HepG2 (cell line): ENCODE results near the gene BLVRA. TPM values are rescaled to one million over a fixed set of nuclear protein-coding genes. Genes with fewer than 3 reads are reported as not detected.

ENCODE experiments used
- FOSL1 ChIP-seq: sonication (generic); formaldehyde crosslinking; IDR thresholded peaks from 2 replicates; pipeline ENCODE4 v1.9.0; 2021; ENCODE audit warnings: missing genetic modification reagents, borderline replicate concordance
- IRX3 ChIP-seq: sonication (generic); formaldehyde crosslinking; IDR thresholded peaks from 2 replicates; pipeline ENCODE4 v1.8.1; 2023; ENCODE audit warnings: mild to moderate bottlenecking, low read depth, missing genetic modification reagents, borderline replicate concordance
- MEIS1 ChIP-seq: sonication (generic); formaldehyde crosslinking; IDR thresholded peaks from 2 replicates; pipeline ENCODE4 v1.9.0; 2021; ENCODE audit warnings: mild to moderate bottlenecking, missing genetic modification reagents, moderate library complexity, borderline replicate concordance
- ONECUT2 ChIP-seq: sonication (generic); formaldehyde crosslinking; IDR thresholded peaks from 2 replicates; pipeline ENCODE4 v1.4.0; 2020; ENCODE audit warnings: missing genetic modification reagents
- ZNF225 ChIP-seq: sonication (generic); formaldehyde crosslinking; IDR thresholded peaks from 2 replicates; pipeline ENCODE4 v1.4.0; 2020; ENCODE audit warnings: mild to moderate bottlenecking, missing genetic modification reagents
- ZNF350 ChIP-seq: sonication (generic); formaldehyde crosslinking; IDR thresholded peaks from 2 replicates; pipeline ENCODE4 v1.4.0; 2020; ENCODE audit warnings: mild to moderate bottlenecking, low read depth, missing genetic modification reagents, borderline replicate concordance
- ZNF496 ChIP-seq: sonication (generic); formaldehyde crosslinking; IDR thresholded peaks from 2 replicates; pipeline ENCODE4 v1.8.1; 2023; ENCODE audit warnings: mild to moderate bottlenecking, moderate library complexity, missing genetic modification reagents; ENCODE audit not compliant: insufficient replicate concordance
- polyA plus RNA-seq, 8 experiments: library from polyadenylated mRNA; depleted of rRNA in 3 of 8; stranded (reverse) in 7 of 8; unstranded in 1 of 8; fragments of >200 nt; fragmentation: Illumina TruSeq in 4 of 8; extraction: Trizol in 4 of 8; gene quantifications; 2 replicates each; pipeline versions ENCODE4 v1.2.1 to v1.2.3, GENCODE V29; 2011 to 2016; ENCODE audit warnings: low read depth in 4 of 8, missing spikeins in 1 of 8, mixed read lengths in 1 of 8; ENCODE audit not compliant: insufficient read depth in 1 of 8
- total RNA-seq, 5 experiments: library from RNA; depleted of rRNA; stranded (reverse); fragments of >200 nt; fragmentation: Illumina TruSeq; extraction: Trizol; gene quantifications; 2 replicates each; pipeline ENCODE4 v1.2.3, GENCODE V29; 2016; ENCODE audit warnings: low read depth in 1 of 5
- TF ChIP-seq, protein P1 (sequence below): sonication (generic); formaldehyde crosslinking; IDR thresholded peaks from 2 replicates; pipeline ENCODE4 v1.8.0; 2022; ENCODE audit warnings: missing genetic modification reagents, low read depth, mild to moderate bottlenecking, borderline replicate concordance
- TF ChIP-seq, protein P2 (sequence below): IDR thresholded peaks from 2 replicates; pipeline ENCODE4 v1.6.1; 2018; ENCODE audit warnings: missing genetic modification reagents
- TF ChIP-seq, protein P3 (sequence below): IDR thresholded peaks from 2 replicates; pipeline ENCODE4 v1.6.1; 2016; ENCODE audit warnings: low read depth, borderline replicate concordance
- TF ChIP-seq, protein P4 (sequence below): sonication (generic); formaldehyde crosslinking; IDR thresholded peaks from 2 replicates; pipeline ENCODE4 v1.4.0; 2020; ENCODE audit warnings: missing genetic modification reagents
- TF ChIP-seq, protein P5 (sequence below): sonication (generic); formaldehyde crosslinking; IDR thresholded peaks from 2 replicates; pipeline ENCODE4 v1.4.0; 2020; ENCODE audit warnings: missing genetic modification reagents, borderline replicate concordance
- TF ChIP-seq, protein P6 (sequence below): sonication (generic); formaldehyde crosslinking; IDR thresholded peaks from 2 replicates; pipeline ENCODE4; 2020; ENCODE audit warnings: missing genetic modification reagents, mild to moderate bottlenecking, borderline replicate concordance
- TF ChIP-seq, protein P7 (sequence below): sonication (generic); formaldehyde crosslinking; IDR thresholded peaks from 2 replicates; pipeline ENCODE4 v1.8.0; 2022; ENCODE audit warnings: missing genetic modification reagents, mild to moderate bottlenecking, borderline replicate concordance

Gene BLVRA
- total and polyA plus RNA-seq, 2 of the 13 experiments (the other 11 are each of a cell fraction or from before 2014, with no cell fraction given): 39.2 to 64.2 TPM

DNA sequence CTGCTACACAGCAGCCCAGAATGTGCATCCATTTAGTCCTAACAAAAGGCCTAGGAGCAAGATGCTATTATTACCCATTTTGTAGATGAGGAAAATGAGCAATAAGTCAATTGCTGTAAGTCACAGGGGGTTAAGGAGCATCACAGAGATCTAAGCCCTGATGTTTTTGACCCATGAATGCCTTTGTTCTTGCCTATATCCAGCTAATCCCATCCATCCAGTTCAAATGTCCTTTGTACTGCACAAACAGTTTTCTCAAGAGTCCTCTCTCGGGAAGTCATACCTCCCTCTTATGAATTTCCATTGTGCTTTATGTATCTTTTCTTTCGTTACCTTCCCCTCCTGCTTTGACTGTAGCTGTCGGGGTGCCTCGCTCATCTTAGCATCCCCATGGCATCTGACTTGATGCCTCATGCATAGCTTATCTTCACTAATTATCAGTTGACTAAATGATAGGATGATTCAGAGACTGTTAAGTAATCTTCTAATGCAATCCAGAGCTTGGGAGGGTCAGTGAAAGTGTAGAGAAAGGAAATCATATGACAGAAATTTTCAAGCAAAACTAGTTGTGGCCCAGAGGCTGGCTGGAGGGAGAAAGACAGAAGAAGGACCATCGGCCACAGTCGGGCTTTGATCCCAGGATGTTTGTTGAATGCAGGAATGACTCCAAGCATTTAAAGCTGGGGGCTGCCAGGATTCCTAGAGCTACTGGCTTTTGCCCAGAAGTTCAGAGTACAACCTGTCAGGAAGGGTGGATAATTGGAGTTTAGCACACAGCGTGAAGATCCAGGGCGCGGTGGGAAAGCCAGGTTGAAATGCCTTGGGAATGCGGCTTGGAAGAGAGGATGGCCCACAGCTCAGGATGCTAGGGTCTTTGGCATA is 23.5 kb downstream of the BLVRA start (continued):
- TF ChIP-seq ZNF350 (CRISPR knock-in tag): peak; percentile 41; the same call in 1 of the 2 replicates
- TF ChIP-seq ZNF225 (CRISPR knock-in tag): no peak
- TF ChIP-seq IRX3 (CRISPR knock-in tag): no peak
- TF ChIP-seq, protein P1, sequence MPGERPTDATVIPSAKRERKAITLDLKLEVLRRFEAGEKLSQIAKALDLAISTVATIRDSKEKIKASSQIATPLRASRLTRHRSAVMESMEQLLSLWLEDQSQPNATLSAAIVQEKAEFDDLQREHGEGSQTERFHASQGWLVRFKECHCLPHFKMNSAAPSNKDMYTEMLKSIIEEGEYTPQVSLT (CRISPR knock-in tag): no peak
- TF ChIP-seq, protein P2, sequence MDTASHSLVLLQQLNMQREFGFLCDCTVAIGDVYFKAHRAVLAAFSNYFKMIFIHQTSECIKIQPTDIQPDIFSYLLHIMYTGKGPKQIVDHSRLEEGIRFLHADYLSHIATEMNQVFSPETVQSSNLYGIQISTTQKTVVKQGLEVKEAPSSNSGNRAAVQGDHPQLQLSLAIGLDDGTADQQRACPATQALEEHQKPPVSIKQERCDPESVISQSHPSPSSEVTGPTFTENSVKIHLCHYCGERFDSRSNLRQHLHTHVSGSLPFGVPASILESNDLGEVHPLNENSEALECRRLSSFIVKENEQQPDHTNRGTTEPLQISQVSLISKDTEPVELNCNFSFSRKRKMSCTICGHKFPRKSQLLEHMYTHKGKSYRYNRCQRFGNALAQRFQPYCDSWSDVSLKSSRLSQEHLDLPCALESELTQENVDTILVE (CRISPR knock-in tag): no peak
- TF ChIP-seq, protein P3, sequence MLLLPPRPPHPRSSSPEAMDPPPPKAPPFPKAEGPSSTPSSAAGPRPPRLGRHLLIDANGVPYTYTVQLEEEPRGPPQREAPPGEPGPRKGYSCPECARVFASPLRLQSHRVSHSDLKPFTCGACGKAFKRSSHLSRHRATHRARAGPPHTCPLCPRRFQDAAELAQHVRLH (CRISPR knock-in tag): no peak
- TF ChIP-seq, protein P4, sequence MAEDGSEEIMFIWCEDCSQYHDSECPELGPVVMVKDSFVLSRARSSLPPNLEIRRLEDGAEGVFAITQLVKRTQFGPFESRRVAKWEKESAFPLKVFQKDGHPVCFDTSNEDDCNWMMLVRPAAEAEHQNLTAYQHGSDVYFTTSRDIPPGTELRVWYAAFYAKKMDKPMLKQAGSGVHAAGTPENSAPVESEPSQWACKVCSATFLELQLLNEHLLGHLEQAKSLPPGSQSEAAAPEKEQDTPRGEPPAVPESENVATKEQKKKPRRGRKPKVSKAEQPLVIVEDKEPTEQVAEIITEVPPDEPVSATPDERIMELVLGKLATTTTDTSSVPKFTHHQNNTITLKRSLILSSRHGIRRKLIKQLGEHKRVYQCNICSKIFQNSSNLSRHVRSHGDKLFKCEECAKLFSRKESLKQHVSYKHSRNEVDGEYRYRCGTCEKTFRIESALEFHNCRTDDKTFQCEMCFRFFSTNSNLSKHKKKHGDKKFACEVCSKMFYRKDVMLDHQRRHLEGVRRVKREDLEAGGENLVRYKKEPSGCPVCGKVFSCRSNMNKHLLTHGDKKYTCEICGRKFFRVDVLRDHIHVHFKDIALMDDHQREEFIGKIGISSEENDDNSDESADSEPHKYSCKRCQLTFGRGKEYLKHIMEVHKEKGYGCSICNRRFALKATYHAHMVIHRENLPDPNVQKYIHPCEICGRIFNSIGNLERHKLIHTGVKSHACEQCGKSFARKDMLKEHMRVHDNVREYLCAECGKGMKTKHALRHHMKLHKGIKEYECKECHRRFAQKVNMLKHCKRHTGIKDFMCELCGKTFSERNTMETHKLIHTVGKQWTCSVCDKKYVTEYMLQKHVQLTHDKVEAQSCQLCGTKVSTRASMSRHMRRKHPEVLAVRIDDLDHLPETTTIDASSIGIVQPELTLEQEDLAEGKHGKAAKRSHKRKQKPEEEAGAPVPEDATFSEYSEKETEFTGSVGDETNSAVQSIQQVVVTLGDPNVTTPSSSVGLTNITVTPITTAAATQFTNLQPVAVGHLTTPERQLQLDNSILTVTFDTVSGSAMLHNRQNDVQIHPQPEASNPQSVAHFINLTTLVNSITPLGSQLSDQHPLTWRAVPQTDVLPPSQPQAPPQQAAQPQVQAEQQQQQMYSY: no peak
- TF ChIP-seq, protein P5, sequence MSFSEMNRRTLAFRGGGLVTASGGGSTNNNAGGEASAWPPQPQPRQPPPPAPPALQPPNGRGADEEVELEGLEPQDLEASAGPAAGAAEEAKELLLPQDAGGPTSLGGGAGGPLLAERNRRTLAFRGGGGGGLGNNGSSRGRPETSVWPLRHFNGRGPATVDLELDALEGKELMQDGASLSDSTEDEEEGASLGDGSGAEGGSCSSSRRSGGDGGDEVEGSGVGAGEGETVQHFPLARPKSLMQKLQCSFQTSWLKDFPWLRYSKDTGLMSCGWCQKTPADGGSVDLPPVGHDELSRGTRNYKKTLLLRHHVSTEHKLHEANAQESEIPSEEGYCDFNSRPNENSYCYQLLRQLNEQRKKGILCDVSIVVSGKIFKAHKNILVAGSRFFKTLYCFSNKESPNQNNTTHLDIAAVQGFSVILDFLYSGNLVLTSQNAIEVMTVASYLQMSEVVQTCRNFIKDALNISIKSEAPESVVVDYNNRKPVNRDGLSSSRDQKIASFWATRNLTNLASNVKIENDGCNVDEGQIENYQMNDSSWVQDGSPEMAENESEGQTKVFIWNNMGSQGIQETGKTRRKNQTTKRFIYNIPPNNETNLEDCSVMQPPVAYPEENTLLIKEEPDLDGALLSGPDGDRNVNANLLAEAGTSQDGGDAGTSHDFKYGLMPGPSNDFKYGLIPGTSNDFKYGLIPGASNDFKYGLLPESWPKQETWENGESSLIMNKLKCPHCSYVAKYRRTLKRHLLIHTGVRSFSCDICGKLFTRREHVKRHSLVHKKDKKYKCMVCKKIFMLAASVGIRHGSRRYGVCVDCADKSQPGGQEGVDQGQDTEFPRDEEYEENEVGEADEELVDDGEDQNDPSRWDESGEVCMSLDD (CRISPR knock-in tag): no peak
- TF ChIP-seq, protein P6, sequence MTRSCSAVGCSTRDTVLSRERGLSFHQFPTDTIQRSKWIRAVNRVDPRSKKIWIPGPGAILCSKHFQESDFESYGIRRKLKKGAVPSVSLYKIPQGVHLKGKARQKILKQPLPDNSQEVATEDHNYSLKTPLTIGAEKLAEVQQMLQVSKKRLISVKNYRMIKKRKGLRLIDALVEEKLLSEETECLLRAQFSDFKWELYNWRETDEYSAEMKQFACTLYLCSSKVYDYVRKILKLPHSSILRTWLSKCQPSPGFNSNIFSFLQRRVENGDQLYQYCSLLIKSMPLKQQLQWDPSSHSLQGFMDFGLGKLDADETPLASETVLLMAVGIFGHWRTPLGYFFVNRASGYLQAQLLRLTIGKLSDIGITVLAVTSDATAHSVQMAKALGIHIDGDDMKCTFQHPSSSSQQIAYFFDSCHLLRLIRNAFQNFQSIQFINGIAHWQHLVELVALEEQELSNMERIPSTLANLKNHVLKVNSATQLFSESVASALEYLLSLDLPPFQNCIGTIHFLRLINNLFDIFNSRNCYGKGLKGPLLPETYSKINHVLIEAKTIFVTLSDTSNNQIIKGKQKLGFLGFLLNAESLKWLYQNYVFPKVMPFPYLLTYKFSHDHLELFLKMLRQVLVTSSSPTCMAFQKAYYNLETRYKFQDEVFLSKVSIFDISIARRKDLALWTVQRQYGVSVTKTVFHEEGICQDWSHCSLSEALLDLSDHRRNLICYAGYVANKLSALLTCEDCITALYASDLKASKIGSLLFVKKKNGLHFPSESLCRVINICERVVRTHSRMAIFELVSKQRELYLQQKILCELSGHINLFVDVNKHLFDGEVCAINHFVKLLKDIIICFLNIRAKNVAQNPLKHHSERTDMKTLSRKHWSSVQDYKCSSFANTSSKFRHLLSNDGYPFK (CRISPR knock-in tag): no peak
- TF ChIP-seq MEIS1 (CRISPR knock-in tag): no peak
- TF ChIP-seq, protein P7, sequence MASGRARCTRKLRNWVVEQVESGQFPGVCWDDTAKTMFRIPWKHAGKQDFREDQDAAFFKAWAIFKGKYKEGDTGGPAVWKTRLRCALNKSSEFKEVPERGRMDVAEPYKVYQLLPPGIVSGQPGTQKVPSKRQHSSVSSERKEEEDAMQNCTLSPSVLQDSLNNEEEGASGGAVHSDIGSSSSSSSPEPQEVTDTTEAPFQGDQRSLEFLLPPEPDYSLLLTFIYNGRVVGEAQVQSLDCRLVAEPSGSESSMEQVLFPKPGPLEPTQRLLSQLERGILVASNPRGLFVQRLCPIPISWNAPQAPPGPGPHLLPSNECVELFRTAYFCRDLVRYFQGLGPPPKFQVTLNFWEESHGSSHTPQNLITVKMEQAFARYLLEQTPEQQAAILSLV (CRISPR knock-in tag): peak; percentile 55; the same call in 1 of the 2 replicates
- no peak for TF ChIP-seq FOSL1 (CRISPR knock-in tag)
- TF ChIP-seq ONECUT2: no peak
- no peak for TF ChIP-seq ZNF496 (CRISPR knock-in tag)
